Nephron (organoid): ENCODE results near the gene CHST3.

Experiments
- H3K27ac Mint-ChIP-seq, 3 experiments: 2 replicates each; pipeline ENCODE4 v1.8.0; 2020; ENCODE audit warnings: mixed read lengths in 3 of 3, mild to moderate bottlenecking in 2 of 3, moderate library complexity in 1 of 3
- H3K27me3 Mint-ChIP-seq: 2 replicates; pipeline ENCODE4 v1.8.0; 2021; ENCODE audit warnings: low read depth, mild to moderate bottlenecking, moderate library complexity, mixed read lengths
- H3K36me3 Mint-ChIP-seq: 2 replicates; pipeline ENCODE4 v1.8.0; 2020; ENCODE audit warnings: low read depth, mixed read lengths
- H3K4me1 Mint-ChIP-seq: 2 replicates; pipeline ENCODE4 v1.8.0; 2020; ENCODE audit warnings: mixed read lengths
- H3K4me3 Mint-ChIP-seq, 3 experiments: 2 replicates each; pipeline ENCODE4 v1.8.0; 2020; ENCODE audit warnings: mild to moderate bottlenecking in 3 of 3, mixed read lengths in 3 of 3, moderate library complexity in 2 of 3
- H3K9me3 Mint-ChIP-seq: 2 replicates; pipeline ENCODE4 v1.8.0; 2020; ENCODE audit warnings: mixed read lengths
- CTCF ChIP-seq, 3 experiments: fragments of 200-600 bp; sonication (generic); IDR thresholded peaks; one replicate each; pipeline ENCODE4 v1.5.0; 2021; ENCODE audit warnings: antibody characterized with exemption in 3 of 3; ENCODE audit not compliant: unreplicated experiment in 3 of 3

CHST3 gene

GRCh38 chr10:72009425-72010081 is 45.4 kb downstream of the CHST3 start:
- no peak for TF ChIP-seq CTCF (IDR thresholded peaks at IDR 0.05; ENCODE audit: unreplicated experiment in 3 of 3)
- Mint-ChIP-seq H3K4me3 (peak overlapping the region; percentile 34 to 57 (median 47)), H3K36me3 (peaks cover 27% of the 10 kb centered on the region), H3K27ac (peak overlapping the region; percentile 99 to 100 (median 99)), H3K4me1 (peaks cover 68% of the 10 kb centered on the region), H3K27me3 (no peaks in the 10 kb centered on the region), H3K9me3 (no peaks in the 10 kb centered on the region)

- H3K27ac Mint-ChIP-seq, result peak overlapping the region; percentile 99 to 100 (median 99)
- peak overlapping the region in 1 of 3 experiments; percentile 1 for H3K4me3 Mint-ChIP-seq
- H3K4me1 Mint-ChIP-seq, result peaks cover 71% of the 10 kb centered on the region
- H3K9me3 Mint-ChIP-seq, result no peaks in the 10 kb centered on the region
- no peaks in the 10 kb centered on the region for H3K27me3 Mint-ChIP-seq
- peaks cover 27% of the 10 kb centered on the region for H3K36me3 Mint-ChIP-seq
- TF ChIP-seq CTCF (IDR thresholded peaks at IDR 0.05; ENCODE audit: unreplicated experiment in 3 of 3), result no peak
Measured at GRCh38 chr10:72010234-72010973, 46.2 kb downstream of the CHST3 start.

GRCh38 chr10:72011016-72011415 is 46.8 kb downstream of the CHST3 start:
- Mint-ChIP-seq H3K36me3 (peaks cover 27% of the 10 kb centered on the region), H3K27me3 (no peaks in the 10 kb centered on the region), H3K9me3 (no peaks in the 10 kb centered on the region), H3K4me3 (no peak overlapping the region), H3K27ac (peak overlapping the region; percentile 49 to 100 (median 99)), H3K4me1 (peaks cover 71% of the 10 kb centered on the region)
- no peak for TF ChIP-seq CTCF (IDR thresholded peaks at IDR 0.05; ENCODE audit: unreplicated experiment in 3 of 3)

GRCh38 chr10:72011468-72011867 is 47.3 kb downstream of the CHST3 start:
- Mint-ChIP-seq H3K4me1 (peaks cover 69% of the 10 kb centered on the region), H3K9me3 (no peaks in the 10 kb centered on the region), H3K4me3 (no peak overlapping the region), H3K27ac (peak overlapping the region in 2 of 3 experiments; percentile 99 to 100), H3K27me3 (no peaks in the 10 kb centered on the region), H3K36me3 (peaks cover 27% of the 10 kb centered on the region)
- TF ChIP-seq CTCF (IDR thresholded peaks at IDR 0.05; ENCODE audit: unreplicated experiment in 3 of 3), result no peak

- Mint-ChIP-seq H3K27me3 (peaks cover 2% of the 10 kb centered on the region), H3K9me3 (no peaks in the 10 kb centered on the region), H3K4me3 (no peak overlapping the region), H3K4me1 (peaks cover 68% of the 10 kb centered on the region), H3K36me3 (peaks cover 21% of the 10 kb centered on the region), H3K27ac (peak overlapping the region in 2 of 3 experiments; percentile 58 to 99)
- no peak for TF ChIP-seq CTCF (IDR thresholded peaks at IDR 0.05; ENCODE audit: unreplicated experiment in 3 of 3)
Measured at GRCh38 chr10:72011976-72012512, 47.8 kb downstream of the CHST3 start.
